Fibroblast of peridontal ligament (primary cell): ENCODE results near the gene PSMD12.
A peak's percentile ranks its signal among the peaks of the same experiment; 100 is the strongest.

ENCODE experiments used
- DNase-seq: peaks from one replicate; pipeline ENCODE4 v3.0.0-alpha.2; 2010; ENCODE audit errors: extremely low read depth

The PSMD12 gene

DNA sequence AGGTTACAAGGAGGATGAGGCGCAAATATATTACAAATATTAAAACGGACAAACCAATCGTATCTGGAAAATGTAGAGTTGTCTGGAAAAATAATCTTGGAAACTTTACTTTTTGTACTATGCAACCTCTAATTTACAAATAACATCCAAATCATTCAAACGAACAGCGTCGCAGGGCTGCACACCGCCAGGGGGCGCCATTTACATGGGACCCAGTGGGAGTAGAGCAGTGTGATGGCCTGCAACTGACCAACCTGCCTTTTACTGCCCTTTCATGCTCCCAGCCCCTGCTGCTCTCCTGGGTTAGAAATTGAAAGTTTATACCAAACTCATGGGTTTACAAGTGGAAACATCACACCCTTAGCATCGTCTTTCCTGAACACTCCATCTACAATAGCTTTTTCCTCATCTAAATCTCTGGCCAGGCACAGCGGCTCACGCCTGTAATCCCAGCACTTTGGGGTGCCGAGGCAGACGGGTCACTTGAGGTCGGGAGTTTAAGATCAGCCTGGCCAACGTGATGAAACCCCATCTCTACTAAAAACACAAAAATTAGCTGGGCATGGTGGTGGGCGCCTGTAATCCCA is 20.7 kb upstream of the PSMD12 start:
- DNase-seq = peak; percentile 72

DNA sequence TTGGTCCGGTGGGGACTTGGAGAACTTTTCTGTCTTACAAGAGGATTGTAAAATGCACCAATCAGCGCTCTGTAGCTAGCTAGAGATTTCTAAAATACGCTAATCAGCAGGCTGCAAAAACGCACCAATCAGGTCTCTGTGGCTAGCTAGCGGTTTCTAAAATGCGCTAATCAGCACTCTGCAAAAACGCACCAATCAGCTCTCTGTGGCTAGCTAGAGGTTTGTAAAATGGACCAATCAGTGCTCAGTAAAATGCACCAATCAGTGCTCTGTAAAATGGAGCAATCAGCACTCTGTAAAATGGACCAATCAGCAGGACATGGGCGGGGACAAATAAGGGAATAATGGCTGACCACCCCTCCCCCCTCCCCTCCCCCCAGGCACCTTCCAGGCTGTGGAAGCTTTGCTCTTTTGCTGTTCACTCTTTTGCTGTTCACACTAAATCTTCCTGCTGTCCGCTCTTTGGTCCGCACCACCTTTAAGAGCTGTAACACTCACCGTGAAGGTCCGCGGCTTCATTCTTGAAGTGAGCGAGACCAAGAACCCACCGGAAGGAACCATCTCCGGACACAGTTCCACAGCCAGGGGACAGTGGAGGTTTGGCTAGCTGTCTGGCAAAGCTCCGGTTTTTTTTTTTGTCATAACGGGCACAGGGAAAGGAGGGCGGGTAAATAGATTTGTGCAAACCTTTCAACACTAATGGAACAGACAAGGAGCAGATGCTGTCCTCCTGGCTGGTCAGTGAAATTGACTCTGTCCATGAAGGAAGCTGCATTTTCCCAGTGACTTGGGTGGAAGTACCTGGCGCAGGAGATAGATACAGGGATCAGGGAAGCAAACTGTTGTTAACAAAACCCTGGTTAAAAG is 19.0 kb upstream of the PSMD12 start:
- no peak for DNase-seq

DNA sequence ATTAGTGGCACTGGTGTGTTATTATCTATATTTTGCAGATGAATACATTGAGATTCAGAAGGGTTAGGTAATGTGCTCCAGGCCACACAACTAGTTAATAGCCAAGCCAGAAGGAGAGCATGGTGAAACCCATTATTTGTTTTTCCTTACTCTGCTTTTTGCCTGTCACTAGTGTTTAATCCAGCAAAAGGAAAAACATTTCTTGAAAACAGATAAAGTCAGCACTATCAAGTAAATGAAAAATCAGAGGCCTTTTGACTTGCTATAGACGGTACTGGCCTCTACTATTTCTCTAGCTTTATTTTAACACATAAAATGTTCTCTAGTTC is 15.5 kb upstream of the PSMD12 start:
- no peak for DNase-seq

DNA sequence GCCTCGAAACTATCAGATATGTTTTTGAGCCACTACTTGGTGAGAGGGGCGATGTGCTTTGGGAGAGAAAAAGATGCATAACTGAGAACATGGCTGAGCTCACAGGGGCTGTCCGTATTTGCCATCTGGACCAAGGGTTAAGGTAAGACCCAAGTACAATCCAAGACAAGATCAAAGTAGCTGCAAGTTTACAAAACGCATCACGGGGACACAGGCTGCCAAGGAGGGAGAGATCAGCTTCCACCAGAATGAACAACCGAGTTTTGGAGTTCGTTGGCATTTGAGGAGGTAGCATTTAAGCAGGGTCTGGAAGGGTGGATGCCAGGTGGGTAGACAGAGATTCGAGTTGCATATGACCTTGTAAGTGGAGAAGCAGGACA is 12.9 kb upstream of the PSMD12 start:
- no peak for DNase-seq

DNA sequence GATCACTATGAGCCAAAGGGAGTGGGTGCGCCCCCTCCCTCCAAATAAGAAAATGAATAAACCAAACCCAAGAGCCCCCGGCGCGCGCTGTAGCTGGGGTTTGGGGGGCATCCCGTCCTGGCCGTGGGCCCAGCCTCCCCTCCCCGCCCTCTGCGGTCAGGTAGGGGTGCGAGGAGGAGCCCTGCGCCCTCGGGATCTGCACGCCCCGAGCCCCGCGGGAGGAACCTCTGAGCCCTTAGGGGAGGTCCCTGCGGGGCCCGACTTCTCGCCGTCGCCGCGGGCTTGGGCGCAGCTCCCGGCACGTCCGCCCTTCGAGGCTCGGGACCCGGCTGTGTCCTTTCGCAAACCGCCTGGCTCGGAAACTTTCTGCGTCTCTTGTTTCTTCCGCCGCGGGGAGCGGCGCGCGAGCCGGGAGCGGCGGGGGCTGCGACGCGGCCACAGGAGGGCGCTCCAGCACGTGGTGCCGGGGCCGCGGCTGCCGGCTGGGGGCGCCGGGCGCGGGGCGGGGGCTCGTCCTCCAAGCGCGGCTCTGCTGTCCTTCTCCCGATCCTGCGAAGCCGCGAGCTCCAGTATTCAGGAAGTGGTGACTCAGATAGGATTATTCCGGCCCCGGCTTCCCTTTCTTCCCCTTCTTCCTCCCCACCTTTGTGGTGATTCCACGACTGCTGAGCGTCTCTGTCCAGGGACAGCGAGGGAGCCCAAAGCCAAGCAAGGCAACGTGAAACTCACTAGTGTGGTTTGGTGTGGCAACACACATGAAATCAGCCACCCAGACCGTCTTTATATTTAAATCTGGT is 12.3 kb upstream of the PSMD12 start:
- DNase-seq = peak; percentile 75

DNA sequence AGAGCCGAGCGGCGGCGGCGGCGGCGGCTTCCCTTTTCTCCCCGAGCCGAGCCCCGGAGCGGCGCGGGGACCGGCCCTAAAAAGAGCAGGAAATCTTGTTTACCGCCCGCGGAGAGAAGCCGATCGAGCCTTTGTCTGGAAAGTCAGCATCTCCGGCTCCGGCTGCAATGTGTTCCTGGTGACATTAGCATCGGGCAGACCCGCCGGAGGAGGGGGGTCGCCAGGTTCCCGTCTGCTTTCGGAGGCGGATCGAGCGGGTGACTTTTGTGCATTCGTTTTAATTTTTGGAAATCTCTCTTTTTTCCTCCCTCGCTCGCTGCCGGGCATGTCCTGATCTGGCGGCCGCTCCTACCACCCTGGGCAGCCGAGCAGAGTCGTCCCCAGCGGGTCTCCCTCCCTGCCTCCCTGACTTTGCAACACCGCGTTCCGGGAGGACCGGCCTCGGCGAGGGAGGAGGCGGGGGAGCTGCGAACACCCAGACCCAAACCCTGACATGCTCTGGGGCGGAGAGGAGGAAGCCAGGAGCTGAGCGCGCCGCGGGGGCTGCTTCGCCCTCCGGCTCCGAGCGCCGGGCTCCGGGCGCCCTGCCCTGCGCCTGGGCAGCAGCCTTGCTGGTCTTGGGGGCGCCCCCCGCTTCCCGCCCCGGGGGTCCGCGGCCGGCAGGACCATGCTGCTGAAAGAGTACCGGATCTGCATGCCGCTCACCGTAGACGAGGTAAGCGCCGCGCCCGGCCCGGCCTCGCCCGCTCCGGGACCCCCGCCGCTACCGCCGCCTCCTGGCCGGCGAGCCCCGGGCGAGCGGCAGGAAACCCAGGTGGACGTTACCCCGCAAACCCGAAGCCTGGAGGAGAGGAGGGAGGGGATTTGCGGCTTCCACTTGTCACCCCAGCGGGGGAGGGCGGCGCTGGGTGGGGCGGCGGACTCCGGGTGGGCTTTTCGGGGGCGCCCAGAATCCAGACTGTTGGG is 11.4 kb upstream of the PSMD12 start:
- DNase-seq = peak; percentile 43

DNA sequence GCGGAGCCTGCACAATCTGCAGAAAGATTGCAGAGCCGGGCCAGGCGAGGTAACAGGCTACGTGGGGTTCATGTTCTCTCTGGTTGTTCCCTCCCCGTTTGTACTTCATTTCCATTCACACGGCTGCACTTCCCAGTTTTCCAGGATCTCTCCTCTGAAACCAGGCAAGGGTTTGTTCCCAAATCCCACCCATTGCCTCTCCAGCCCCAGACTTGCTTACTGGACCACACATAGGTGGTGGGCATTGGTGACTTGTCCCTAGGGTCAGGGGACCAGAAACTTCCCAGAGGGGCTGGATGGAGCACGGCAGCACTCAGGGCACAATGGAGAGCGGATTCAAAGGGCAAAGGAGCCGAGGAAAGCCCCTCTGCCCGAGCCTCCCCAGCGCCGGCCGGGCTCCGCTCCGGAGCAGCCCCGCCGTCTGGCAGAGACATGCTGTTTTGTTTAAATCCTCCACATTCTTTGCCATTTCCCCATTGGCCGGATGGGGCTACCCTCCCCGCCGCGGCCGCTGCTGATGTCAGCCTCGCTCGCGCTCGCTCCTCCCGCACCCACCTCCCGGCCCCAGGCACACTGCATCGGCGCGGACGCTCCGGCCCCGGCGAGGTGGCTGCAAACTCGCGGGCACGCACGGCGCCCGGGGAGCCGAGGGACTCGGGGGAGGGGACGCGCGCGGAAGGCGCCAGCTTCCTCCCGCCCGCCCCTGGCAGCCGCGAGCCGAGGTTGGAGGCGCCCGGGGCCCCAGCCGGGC is 10.5 kb upstream of the PSMD12 start, which contains the start of gene PITPNC1:
Gene PITPNC1 (plus strand): TSS at position 545 of the 751 bp plus-strand sequence.
- DNase-seq = peak; percentile 87

DNA sequence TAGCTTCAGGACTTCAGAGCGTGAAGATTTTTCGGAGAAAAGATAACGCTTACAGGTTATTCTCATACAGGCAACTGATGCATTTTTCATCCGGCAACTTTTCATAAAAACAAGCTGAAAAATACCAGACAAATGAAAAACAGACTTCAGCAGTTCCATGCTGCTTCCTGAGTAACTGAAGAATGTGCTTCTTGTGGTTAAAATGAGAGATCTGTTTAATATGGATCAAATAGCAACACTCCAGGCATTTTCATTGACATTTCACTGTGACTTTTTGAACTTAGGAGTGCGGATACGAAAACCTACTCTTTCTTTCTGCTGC is 10.0 kb upstream of the PSMD12 start:
- DNase-seq = peak; percentile 91

DNA sequence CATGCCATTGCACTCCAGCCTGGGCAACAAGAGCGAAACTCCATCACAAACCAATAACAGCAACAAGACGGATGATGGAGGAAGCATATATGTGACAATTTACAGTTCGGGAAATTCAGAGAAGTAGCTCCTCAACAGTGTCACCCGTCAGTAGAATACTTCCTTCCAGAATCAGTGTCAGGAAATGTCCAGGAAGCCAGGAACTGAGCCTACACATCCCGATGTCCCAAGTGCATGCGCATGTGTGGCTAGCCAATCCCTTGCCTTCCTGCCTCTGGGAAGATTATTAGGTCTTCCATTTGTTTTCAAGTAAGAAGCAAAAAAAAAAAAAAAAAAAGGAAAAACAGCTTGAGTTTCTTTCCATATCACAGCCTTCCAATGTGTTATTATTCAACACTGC is 9.3 kb upstream of the PSMD12 start:
- no peak for DNase-seq

DNA sequence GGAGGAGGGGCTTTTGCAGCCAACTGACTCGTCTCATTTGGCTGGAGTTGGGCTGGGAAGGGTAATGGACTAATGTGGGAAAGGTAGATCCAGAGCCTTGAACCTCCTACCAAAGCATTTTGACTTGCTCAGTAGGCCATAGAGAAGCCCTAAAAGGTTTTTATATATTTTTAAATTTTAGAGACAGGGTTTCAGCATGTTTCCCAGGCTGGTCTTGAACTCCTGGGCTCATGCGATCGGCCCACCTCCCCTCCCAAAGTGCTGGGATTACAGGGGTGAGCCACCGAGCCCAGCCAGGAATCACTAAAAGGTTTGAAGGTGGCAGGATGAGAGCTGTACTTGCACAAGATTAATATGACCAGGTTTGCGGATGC is 8.7 kb upstream of the PSMD12 start:
- no peak for DNase-seq

DNA sequence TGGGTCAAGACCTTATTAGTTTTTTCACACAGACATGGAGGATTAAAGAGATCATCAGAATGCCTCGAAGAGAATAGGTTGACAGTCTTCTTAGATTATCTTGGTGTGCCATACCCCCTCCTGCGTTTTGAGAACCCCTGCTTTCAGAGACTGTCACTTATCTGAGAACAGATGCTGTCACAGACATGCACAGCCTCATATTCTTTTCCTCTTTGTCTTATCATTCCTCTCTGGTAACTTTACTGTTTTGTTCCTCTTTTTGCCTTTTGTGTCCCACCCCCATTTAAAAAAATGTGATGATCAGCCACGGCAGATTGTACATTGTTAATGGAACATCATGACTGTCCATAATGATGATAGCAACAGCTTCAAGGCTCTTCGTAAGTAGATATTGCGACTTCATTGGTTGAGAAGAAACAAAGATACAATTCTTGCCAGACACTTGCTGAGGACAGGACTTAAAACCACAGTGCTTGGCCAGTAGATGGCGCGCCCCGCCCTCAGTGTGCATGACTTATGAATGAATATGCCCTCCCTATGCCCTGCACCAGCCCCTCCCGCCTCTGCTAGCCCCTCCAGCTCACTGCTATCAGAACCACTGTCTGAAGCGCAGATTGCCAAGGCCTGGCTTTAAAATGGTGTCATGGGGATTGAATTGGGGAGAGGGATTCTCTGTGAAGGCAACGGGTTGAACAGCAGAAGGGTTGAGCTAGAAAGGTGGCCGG is 8.1 kb upstream of the PSMD12 start:
- DNase-seq = peak; percentile 88

DNA sequence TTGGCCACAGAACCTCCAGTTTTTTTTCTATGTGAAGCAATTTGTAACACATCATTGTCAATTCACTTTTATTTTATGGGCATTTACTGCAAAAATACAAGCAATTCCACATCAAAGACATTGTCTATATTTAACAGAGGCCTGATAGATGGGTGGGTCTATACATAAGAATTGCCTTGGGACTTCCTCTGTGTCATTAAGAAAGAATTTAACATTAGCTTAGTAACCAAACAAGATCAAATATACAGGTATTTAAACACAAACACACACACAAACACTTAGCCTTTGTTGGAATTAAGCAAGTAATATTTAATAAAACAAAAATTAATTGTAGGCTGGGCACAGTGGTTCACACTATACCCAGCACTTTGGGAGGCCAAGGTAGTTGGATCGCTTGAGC is 6.4 kb upstream of the PSMD12 start:
- DNase-seq = no peak

DNA sequence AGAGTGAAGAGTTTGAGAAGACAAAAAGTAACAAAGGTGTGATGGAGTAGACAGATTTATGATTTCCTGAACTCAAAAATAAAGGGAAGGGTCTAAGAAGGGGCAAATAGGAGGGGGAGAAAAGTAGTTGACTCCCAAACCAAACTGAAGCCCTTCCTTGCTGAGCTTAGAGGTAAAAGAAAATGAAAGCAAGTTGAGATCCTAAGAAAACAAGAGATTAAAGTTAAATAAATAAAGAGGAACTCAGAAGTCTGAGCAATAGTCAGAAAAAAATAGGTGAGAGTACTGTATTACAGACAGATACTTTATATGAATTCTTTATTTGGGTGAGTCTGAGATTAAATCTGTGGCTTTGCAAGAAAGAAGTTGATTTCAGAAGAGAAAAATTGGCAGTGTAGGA is 3.3 kb upstream of the PSMD12 start:
- no peak for DNase-seq

DNA sequence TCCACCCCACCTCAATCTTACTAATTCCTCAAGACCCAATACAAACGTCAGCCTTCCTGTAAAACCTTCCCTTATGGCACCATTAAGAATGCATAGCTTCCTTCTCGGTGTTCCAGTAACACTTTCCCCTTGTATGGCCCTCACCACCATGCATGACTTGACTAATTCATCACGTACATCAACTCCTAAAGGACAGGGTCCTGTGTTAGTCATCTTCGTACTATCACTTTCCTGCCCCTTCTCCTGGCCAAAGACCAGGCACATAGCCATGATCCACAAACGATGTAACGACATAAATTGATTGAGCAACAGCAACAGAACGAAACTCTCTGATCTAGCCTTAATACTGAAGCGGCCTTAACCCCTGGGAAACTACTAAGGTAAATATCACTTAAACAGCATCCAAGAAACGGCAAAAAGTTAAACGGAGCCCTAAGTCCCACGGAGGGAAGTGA is 612 bp downstream of the PSMD12 start:
- peak; percentile 74 for DNase-seq

DNA sequence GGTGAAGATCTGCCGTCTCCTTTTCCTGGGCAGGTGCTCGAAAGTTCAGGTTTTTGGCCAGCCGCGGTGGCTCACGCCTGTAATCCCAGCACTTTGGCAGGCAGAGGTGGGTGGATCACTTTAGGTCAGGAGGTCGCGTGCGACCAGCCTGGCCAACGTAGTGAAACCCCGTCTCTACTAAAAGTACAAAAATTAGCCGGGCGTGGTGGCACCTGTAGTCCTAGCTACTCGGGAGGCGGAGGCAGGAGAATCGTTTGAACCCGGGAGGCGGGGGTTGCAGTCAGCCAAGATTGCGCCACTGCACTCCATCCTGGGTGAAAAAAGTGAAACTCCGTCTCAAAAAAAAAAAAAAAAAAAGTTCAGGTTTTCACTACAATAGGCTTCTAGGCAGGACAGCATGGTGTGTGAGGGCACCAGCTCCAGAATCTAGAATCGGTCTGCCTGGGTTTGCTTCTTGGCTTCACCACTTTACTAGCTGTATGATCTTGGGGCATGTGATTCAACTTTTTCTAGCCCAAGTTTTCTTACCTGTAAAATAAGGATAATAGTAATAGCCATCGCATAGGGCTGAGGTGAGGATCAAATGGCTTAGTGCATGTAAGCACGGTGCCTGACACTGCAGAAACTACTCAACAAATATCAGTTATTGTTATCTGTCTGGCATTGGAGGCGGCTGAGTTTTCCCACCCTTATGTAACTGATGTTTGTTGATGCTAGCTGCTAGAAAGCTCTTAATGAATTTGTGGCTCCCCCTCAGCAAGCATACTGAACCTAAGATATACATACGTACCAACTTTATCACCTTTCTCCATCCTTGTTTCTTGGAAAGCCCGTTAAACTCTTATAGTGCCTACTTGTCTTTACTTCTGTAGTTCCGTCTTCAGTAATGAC is 1.3 kb downstream of the PSMD12 start:
- no peak for DNase-seq

DNA sequence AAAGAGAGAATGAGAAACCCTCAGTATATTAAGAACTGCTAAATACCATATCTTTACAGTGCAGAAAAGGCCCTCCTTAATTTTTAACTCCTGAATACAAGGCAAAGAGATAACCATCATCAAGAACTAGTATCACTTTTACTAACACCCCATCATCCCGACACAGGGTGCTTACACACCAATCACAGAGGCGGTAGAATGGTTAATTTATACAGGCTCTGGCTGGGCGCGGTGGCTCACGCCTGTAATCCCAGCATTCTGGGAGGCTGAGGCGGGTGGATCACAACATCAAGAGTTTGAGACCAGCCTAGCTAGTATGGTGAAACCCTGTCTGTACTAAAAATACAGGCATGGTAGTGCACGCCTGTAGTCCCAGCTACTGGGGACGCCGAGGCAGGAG is 4.2 kb downstream of the PSMD12 start:
- DNase-seq = no peak

DNA sequence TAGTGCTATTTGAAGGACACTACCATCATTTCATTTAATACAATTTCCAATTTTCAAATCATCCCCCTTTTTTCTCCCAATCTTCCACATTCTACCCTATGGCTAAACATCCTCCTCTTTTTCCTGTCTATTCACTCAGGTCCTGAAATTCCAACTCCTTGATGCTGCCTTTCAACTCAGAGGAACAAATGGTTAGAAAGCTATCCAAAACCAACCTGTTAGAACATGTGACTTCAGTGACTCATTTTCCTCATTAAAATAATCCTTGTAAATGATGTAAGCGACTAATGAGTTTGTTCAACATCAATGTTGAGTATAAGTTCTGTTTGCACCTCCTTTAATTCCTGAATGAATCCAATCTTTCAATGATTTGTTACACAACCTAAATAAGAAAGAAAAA is 5.5 kb downstream of the PSMD12 start:
- DNase-seq = no peak

DNA sequence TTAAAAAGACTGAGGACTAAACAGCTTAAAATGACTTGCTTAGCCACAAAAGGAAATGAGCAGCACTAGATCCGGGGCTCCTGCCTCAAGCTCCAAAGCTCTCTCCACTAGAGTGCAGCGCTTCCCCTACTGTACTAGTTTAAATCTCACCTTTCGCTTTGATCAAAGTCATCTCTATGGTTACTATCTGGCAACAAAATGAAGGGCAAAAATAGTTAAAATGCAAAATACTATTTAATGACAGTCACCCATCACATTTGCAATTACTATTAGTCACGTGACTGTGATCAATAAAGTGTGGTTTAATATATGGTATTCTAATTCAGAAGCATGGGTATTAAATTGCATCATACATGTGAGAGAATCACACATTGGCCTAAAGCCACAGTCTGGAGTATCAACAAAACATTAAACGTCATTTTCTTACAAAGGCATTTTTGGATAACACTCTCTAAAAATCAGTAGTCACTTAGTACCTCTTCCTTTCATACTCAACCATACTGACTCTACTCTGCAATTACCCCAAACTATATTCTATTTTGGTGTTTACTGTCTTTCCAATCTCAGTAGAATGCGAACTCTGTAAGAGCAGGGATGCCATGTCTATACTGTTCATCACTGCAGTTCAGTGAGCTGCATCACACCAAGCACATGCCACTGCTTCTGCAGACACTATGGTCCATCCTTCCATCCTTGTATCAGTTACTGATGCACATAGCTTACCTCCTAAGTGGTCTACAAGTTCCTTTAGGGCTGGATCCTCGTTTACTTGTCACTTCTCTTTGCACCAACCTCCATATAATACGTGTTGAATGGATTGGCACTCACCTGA is 6.2 kb downstream of the PSMD12 start:
- DNase-seq = peak; percentile 57
